ENCODE measurements around the gene RBBP8NL.

The RBBP8NL gene

DNA sequence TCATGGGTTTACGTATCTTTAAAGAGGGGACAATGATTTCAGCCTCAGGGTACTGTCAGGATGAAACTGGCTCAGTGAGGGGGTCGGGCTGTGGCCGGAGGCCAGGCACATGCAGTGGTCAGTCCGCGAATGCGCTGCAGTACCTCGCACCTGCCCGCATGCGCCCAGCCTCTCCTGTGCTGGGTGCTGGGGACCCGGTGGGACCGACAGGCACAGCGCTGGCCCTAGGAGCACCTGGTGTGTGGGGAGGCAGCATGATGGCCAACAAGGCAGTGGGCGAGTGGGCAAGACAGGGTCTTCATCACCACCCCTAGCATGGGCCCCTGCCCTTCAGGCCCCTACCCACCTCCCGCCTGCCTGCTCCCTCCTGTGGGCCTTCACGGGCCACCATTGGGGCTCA, 19.3 kb downstream of the RBBP8NL start:
- Histone ChIP-seq H3K79me2 (ENCODE audit: insufficient read depth, low read length) (peaks cover 28% of the 10 kb centered on the region), H4K20me1 (ENCODE audit: insufficient read depth, low read length, poor library complexity, severe bottlenecking) (peaks cover 11% of the 10 kb centered on the region), H3K36me3 (ENCODE audit: insufficient read depth, low read length) (no peaks in the 10 kb centered on the region), H3K4me3 (ENCODE audit: low read length, poor library complexity, severe bottlenecking) (peak overlapping the region; percentile 76), H3K9me2 (replicated peaks; ENCODE audit: low read depth, low read length) (no peaks in the 10 kb centered on the region), H2AFZ (ENCODE audit: low read length) (no peak overlapping the region), H3K4me1 (ENCODE audit: insufficient read depth, low read length, poor library complexity, severe bottlenecking) (peaks cover 35% of the 10 kb centered on the region), H3K9ac (ENCODE audit: low read depth, low read length, poor library complexity, severe bottlenecking) (peak overlapping the region; percentile 67), H3F3A (ENCODE audit: low read depth) (no peaks in the 10 kb centered on the region), H3K4me2 (ENCODE audit: low read depth, low read length, poor library complexity, severe bottlenecking) (peak overlapping the region; percentile 76), H3K27me3 (ENCODE audit: insufficient read depth, low read length, poor library complexity, severe bottlenecking) (no peaks in the 10 kb centered on the region), H3K9me3 (ENCODE audit: insufficient read depth, low read depth, low read length) (no peaks in the 10 kb centered on the region)
- TF ChIP-seq EZH2phosphoT487 (IDR thresholded peaks at IDR 0.05; ENCODE audit: borderline replicate concordance), result no peak
- TF ChIP-seq, protein P1, sequence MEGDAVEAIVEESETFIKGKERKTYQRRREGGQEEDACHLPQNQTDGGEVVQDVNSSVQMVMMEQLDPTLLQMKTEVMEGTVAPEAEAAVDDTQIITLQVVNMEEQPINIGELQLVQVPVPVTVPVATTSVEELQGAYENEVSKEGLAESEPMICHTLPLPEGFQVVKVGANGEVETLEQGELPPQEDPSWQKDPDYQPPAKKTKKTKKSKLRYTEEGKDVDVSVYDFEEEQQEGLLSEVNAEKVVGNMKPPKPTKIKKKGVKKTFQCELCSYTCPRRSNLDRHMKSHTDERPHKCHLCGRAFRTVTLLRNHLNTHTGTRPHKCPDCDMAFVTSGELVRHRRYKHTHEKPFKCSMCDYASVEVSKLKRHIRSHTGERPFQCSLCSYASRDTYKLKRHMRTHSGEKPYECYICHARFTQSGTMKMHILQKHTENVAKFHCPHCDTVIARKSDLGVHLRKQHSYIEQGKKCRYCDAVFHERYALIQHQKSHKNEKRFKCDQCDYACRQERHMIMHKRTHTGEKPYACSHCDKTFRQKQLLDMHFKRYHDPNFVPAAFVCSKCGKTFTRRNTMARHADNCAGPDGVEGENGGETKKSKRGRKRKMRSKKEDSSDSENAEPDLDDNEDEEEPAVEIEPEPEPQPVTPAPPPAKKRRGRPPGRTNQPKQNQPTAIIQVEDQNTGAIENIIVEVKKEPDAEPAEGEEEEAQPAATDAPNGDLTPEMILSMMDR (conservative IDR thresholded peaks at IDR 0.05; ENCODE audit: low read length), result no peak

DNA sequence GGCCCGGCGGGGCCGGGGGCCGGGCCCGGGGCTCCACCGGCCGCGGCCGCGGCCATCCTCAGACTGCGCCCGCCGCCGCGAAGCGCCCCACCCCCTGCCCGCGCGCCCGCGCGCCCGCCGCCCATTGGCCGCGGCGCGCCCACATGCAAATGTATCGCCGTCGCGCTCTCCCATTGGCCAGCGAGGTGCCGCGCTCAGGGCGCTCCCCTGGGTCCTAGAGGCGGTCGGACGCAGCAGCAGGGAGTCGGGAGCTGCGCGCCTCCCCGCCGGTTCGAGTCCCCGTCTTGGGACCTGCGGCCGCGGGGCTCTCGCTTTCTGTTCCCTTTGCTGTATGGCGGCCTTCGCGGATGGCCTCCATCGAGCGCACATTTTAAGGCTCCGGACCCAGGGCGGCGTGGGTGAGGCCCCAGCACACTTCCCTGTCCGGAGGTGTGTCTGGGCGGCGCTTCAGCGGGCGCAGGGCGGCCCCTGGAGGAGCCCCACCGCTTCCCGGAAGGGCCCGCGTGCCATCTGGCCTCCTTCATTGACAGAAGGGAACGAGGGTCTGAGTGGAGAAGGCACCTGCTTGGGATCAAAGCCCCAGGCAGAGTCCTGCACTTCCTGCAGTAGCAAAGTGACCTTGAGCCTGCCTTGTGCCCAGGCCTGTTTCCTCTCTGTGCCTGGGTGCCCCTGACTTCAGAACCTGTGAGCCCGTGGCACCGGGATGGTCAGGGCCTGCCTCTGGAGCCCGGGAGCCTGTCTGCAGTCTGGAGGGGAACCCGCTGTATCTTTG, 19.9 kb downstream of the RBBP8NL start, which contains the start of gene CABLES2:
TSS of gene CABLES2 (minus strand) at position 65 of the 772 bp plus-strand sequence. CDS start at position 56, 9 bp downstream.
- peaks cover 28% of the 10 kb centered on the region for H3K79me2 ChIP-seq (ENCODE audit: insufficient read depth, low read length)
- H2AFZ ChIP-seq (ENCODE audit: low read length), result peak within 1 kb of the TSS; percentile 84
- peak within 1 kb of the TSS; percentile 85 for H3K4me2 ChIP-seq (ENCODE audit: low read depth, low read length, poor library complexity, severe bottlenecking)
- peak within 1 kb of the TSS; percentile 87 for H3K4me3 ChIP-seq (ENCODE audit: low read length, poor library complexity, severe bottlenecking)
- H3K9me2 ChIP-seq (replicated peaks; ENCODE audit: low read depth, low read length), result no peaks in the 10 kb centered on the region
- peaks cover 35% of the 10 kb centered on the region for H3K4me1 ChIP-seq (ENCODE audit: insufficient read depth, low read length, poor library complexity, severe bottlenecking)
- peaks cover 11% of the 10 kb centered on the region for H4K20me1 ChIP-seq (ENCODE audit: insufficient read depth, low read length, poor library complexity, severe bottlenecking)
- H3K9me3 ChIP-seq (ENCODE audit: insufficient read depth, low read depth, low read length), result no peaks in the 10 kb centered on the region
- H3K27me3 ChIP-seq (ENCODE audit: insufficient read depth, low read length, poor library complexity, severe bottlenecking), result no peaks in the 10 kb centered on the region
- H3F3A ChIP-seq (ENCODE audit: low read depth), result no peaks in the 10 kb centered on the region
- TF ChIP-seq, protein P1 (conservative IDR thresholded peaks at IDR 0.05; ENCODE audit: low read length), result 0 out of 2 replicates have a peak, but pooled peaks have one; percentile 8
- TF ChIP-seq EZH2phosphoT487 (IDR thresholded peaks at IDR 0.05; ENCODE audit: borderline replicate concordance), result no peak
- H3K36me3 ChIP-seq (ENCODE audit: insufficient read depth, low read length), result no peaks in the 10 kb centered on the region
- H3K9ac ChIP-seq (ENCODE audit: low read depth, low read length, poor library complexity, severe bottlenecking), result peak within 1 kb of the TSS; percentile 83

DNA sequence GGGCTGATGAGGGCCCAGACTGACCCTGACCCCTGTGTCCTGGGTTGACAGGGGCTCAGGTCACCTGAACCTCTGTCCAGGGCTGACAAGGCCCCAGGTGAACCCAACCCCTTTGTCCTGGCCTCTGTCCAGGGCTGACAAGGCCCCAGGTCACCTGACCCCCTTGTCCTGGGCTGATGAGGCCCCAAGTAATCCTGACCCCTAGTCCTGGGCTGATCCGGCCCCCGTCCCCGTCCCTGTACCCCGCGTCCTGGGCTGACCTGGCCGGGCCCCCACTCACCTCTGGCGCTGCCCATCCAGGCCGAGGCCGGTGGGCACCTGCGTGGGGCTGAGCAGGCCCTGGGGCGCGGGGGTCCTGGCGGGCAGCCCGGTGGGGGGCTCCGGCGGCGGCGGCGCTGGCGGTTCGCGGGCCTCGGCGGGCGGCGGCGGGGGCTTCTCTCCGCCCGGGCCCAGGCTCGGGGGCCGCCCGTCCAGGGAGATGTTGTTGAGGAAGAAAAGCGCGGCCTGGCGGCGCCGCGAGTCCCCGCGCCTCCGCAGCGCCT, 20.6 kb downstream of the RBBP8NL start:
- Histone ChIP-seq H3K4me3 (ENCODE audit: low read length, poor library complexity, severe bottlenecking) (peak overlapping the region; percentile 87), H3K36me3 (ENCODE audit: insufficient read depth, low read length) (no peaks in the 10 kb centered on the region), H3K9me2 (replicated peaks; ENCODE audit: low read depth, low read length) (no peaks in the 10 kb centered on the region), H3K9ac (ENCODE audit: low read depth, low read length, poor library complexity, severe bottlenecking) (peak overlapping the region; percentile 83), H3F3A (ENCODE audit: low read depth) (no peaks in the 10 kb centered on the region), H3K9me3 (ENCODE audit: insufficient read depth, low read depth, low read length) (no peaks in the 10 kb centered on the region), H3K27me3 (ENCODE audit: insufficient read depth, low read length, poor library complexity, severe bottlenecking) (no peaks in the 10 kb centered on the region), H3K4me1 (ENCODE audit: insufficient read depth, low read length, poor library complexity, severe bottlenecking) (peaks cover 35% of the 10 kb centered on the region), H2AFZ (ENCODE audit: low read length) (no peak overlapping the region), H3K79me2 (ENCODE audit: insufficient read depth, low read length) (peaks cover 28% of the 10 kb centered on the region), H3K4me2 (ENCODE audit: low read depth, low read length, poor library complexity, severe bottlenecking) (peak overlapping the region; percentile 85), H4K20me1 (ENCODE audit: insufficient read depth, low read length, poor library complexity, severe bottlenecking) (peaks cover 11% of the 10 kb centered on the region)
- TF ChIP-seq, protein P1 (conservative IDR thresholded peaks at IDR 0.05; ENCODE audit: low read length), result no peak
- TF ChIP-seq EZH2phosphoT487 (IDR thresholded peaks at IDR 0.05; ENCODE audit: borderline replicate concordance), result no peak
